ENCODE measurements around the gene TMEM87B.
"Not testable (repeated sequence)": the region's sequence is repeated elsewhere in the genome, so short reads cannot be mapped to it uniquely, and the experiment has no call there.

Gene TMEM87B

GRCh38 chr2:112034924-112035323, 20.1 kb upstream of the TMEM87B start:
- no peak for FAIRE-seq

GRCh38 chr2:112035786-112036185, 19.3 kb upstream of the TMEM87B start:
- no peak for FAIRE-seq

GRCh38 chr2:112039556-112039955, 15.5 kb upstream of the TMEM87B start:
- FAIRE-seq: not testable (repeated sequence)

GRCh38 chr2:112040066-112040465, 15.0 kb upstream of the TMEM87B start:
- FAIRE-seq: not testable (repeated sequence)

- not testable (repeated sequence) for FAIRE-seq
Measured at GRCh38 chr2:112041460-112041859, 13.6 kb upstream of the TMEM87B start.

- FAIRE-seq: peak; percentile 17
Measured at GRCh38 chr2:112045446-112046014, 9.5 kb upstream of the TMEM87B start.

GRCh38 chr2:112046231-112046630, 8.8 kb upstream of the TMEM87B start:
- FAIRE-seq: no peak

- no peak for FAIRE-seq
Measured at GRCh38 chr2:112047537-112048235, 7.4 kb upstream of the TMEM87B start.

GRCh38 chr2:112048236-112048592, 6.9 kb upstream of the TMEM87B start:
- FAIRE-seq: no peak

- FAIRE-seq: peak; percentile 83
Measured at GRCh38 chr2:112048887-112049286, 6.2 kb upstream of the TMEM87B start.

GRCh38 chr2:112050316-112050715, 4.8 kb upstream of the TMEM87B start:
- FAIRE-seq: no peak

GRCh38 chr2:112053917-112054846, 887 bp upstream of the TMEM87B start:
- no peak for FAIRE-seq

- FAIRE-seq: no peak
Measured at GRCh38 chr2:112055730-112056625, 909 bp downstream of the TMEM87B start.

- FAIRE-seq: no peak
Measured at GRCh38 chr2:112056626-112056987, 1.5 kb downstream of the TMEM87B start.

GRCh38 chr2:112059671-112060070, 4.6 kb downstream of the TMEM87B start:
- no peak for FAIRE-seq

- no peak for FAIRE-seq
Measured at GRCh38 chr2:112061299-112061698, 6.2 kb downstream of the TMEM87B start.

GRCh38 chr2:112061840-112062239, 6.8 kb downstream of the TMEM87B start:
- no peak for FAIRE-seq

GRCh38 chr2:112062894-112063293, 7.8 kb downstream of the TMEM87B start:
- no peak for FAIRE-seq

GRCh38 chr2:112065486-112065885, 10.4 kb downstream of the TMEM87B start:
- FAIRE-seq: no peak

GRCh38 chr2:112065966-112066365, 10.9 kb downstream of the TMEM87B start:
- no peak for FAIRE-seq

- not testable (repeated sequence) for FAIRE-seq
Measured at GRCh38 chr2:112069794-112070193, 14.7 kb downstream of the TMEM87B start.

- no peak for FAIRE-seq
Measured at GRCh38 chr2:112073875-112074274, 18.8 kb downstream of the TMEM87B start.

GRCh38 chr2:112074506-112074905, 19.4 kb downstream of the TMEM87B start:
- no peak for FAIRE-seq

Data from islet of Langerhans (tissue), 1 donor.